Measurements from ENCODE around the gene PEPD. TPM values are rescaled to one million over a fixed set of nuclear protein-coding genes. Genes with fewer than 3 reads are reported as not detected.

PEPD gene
- total RNA-seq, 4 donors from 2014 or later: 92.6 to 323 (median 218) TPM

DNA sequence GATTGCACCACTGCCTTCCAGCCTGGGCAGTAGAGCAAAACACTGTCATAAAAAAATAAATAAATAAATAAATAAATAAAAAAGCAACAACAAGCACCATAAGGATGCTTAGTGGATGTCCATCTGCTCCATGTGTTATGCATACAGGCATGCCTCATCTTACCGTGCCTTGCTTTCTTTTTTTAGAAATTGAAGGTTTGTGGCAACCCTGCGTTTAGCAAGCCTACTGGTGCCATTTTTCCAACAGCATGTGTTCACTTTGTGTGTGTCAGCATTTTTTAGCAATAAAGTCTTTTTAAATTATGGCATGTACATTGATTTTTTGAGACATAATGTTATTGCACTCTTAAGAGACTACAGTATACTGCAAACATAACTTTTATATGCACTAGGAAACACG is 68.3 kb downstream of the PEPD start:
- Histone ChIP-seq H3K4me1 (no peaks in the 10 kb centered on the region), H3K4me3 (no peak overlapping the region), H3K27ac (no peak overlapping the region), H3K27me3 (no peaks in the 10 kb centered on the region), H3K9me3 (no peaks in the 10 kb centered on the region), H3K36me3 (no peaks in the 10 kb centered on the region)
- intact Hi-C loops (cut with DNase I; ENCODE audit: low total_unique reads): no loop called here
- WGBS, 2 donors (ENCODE audit: low coverage in 1 of 2): 85 to 89% methylated on average over 3 of the region's 3 CpGs
- in situ Hi-C loops (cut with MboI; ENCODE audit: low pct_ligation_motif_present in 1 of 4, low pct_unique_long_range_greater_than_20kb in 1 of 4, low sequenced_read_pairs in 3 of 4): no loop called here
- no peak for DNase-seq
- TF ChIP-seq POLR2AphosphoS5 (IDR thresholded peaks at IDR 0.05): no peak
- TF ChIP-seq EP300 (IDR thresholded peaks at IDR 0.05; ENCODE audit: low read depth): no peak
- TF ChIP-seq POLR2A (IDR thresholded peaks at IDR 0.05): no peak
- TF ChIP-seq CTCF (IDR thresholded peaks at IDR 0.05): no peak

GRCh38 chr19:33450689-33451088 is 70.9 kb downstream of the PEPD start:
- in situ Hi-C loops (cut with MboI; ENCODE audit: low pct_ligation_motif_present in 1 of 4, low pct_unique_long_range_greater_than_20kb in 1 of 4, low sequenced_read_pairs in 3 of 4): no loop called here
- TF ChIP-seq EP300 (IDR thresholded peaks at IDR 0.05; ENCODE audit: low read depth) (no peak), CTCF (IDR thresholded peaks at IDR 0.05) (no peak), POLR2AphosphoS5 (IDR thresholded peaks at IDR 0.05) (no peak)
- no peak for DNase-seq
- H3K4me3 ChIP-seq: no peak overlapping the region
- intact Hi-C loops (cut with DNase I; ENCODE audit: low total_unique reads): no loop called here
- WGBS, 2 donors (ENCODE audit: low coverage in 1 of 2): 95 to 100% methylated on average over 1 to 7 of the region's 7 CpGs
- H3K9me3 ChIP-seq: no peaks in the 10 kb centered on the region
- no peaks in the 10 kb centered on the region for H3K36me3 ChIP-seq
- H3K27ac ChIP-seq: no peak overlapping the region
- H3K4me1 ChIP-seq: no peaks in the 10 kb centered on the region
- H3K27me3 ChIP-seq: no peaks in the 10 kb centered on the region

DNA sequence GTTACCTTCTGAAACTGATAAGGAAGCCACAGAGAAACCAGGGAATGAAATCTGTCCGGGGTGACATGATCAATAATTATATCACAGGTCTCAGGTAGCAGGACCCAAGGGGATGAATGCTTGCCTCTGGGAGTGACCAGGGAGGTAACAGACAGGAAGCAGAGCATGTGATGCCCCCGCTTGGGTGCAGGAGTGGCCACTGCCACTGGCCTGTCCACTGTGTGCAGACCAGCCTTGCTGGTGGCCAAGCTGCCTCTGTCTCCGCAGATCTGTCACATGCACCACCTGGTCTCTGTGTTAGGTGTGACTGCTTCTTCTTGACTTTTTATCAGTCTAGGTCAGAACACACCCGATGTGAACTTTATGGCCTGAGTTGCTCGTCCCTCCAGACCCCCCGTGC is 71.8 kb downstream of the PEPD start:
- Histone ChIP-seq H3K9me3 (no peaks in the 10 kb centered on the region), H3K27me3 (no peaks in the 10 kb centered on the region), H3K27ac (no peak overlapping the region), H3K36me3 (no peaks in the 10 kb centered on the region), H3K4me1 (no peaks in the 10 kb centered on the region), H3K4me3 (no peak overlapping the region)
- DNase-seq: no peak
- in situ Hi-C loops (cut with MboI; ENCODE audit: low pct_ligation_motif_present in 1 of 4, low pct_unique_long_range_greater_than_20kb in 1 of 4, low sequenced_read_pairs in 3 of 4) (loop anchor here in 2 of 4 donors (25.0 kb wide), 3 partner anchors 313 to 663 kb away; no protein-coding TSS in a partner anchor), intact Hi-C loops (cut with DNase I; ENCODE audit: low total_unique reads) (no loop called here)
- no peak for TF ChIP-seq POLR2AphosphoS5 (IDR thresholded peaks at IDR 0.05)
- TF ChIP-seq POLR2A (IDR thresholded peaks at IDR 0.05): no peak
- no peak for TF ChIP-seq EP300 (IDR thresholded peaks at IDR 0.05; ENCODE audit: low read depth)
- no peak for TF ChIP-seq CTCF (IDR thresholded peaks at IDR 0.05)
- WGBS, 2 donors (ENCODE audit: low coverage in 1 of 2): 74 to 100% methylated on average over 1 to 6 of the region's 6 CpGs

DNA sequence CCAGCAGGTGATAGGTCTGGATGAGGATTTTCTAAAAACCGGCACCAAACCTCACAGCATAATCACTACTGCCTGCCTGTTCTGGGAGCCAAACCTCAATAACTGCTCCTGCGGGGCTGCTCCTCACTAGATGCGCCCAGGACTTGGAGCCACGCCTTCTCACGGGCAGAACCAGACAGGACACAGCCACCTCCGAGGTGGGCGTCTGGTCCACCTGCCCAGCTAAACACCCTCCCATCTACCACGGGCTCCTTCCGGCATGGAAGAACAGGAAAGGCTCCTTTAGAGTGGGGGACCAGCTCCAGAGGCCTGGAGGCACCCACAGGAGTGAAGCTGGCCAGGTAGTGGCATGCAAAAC is 73.5 kb downstream of the PEPD start:
- in situ Hi-C loops (cut with MboI; ENCODE audit: low pct_ligation_motif_present in 1 of 4, low pct_unique_long_range_greater_than_20kb in 1 of 4, low sequenced_read_pairs in 3 of 4): loop anchor here in 2 of 4 donors (25.0 kb wide), 3 partner anchors 314 to 664 kb away; no protein-coding TSS in a partner anchor
- 86% methylated on average over 9 of the region's 9 CpGs; no CpG with 5 or more reads in 1 of the 2 donors for WGBS, 2 donors (ENCODE audit: low coverage in 1 of 2)

More for the DNA sequence above, 73.5 kb downstream of the PEPD start:
- Histone ChIP-seq H3K4me1 (no peaks in the 10 kb centered on the region), H3K9me3 (no peaks in the 10 kb centered on the region), H3K36me3 (no peaks in the 10 kb centered on the region), H3K27ac (no peak overlapping the region), H3K4me3 (no peak overlapping the region), H3K27me3 (no peaks in the 10 kb centered on the region)
- intact Hi-C loops (cut with DNase I; ENCODE audit: low total_unique reads): no loop called here
- no peak for TF ChIP-seq CTCF (IDR thresholded peaks at IDR 0.05)
- no peak for DNase-seq

All from transverse colon (tissue), 4 donors.